Gastroesophageal sphincter (tissue), 4 donors: ENCODE results near the gene RXFP2. TPM values are rescaled to one million over a fixed set of nuclear protein-coding genes. Genes with fewer than 3 reads are reported as not detected.

Experiments
- ATAC-seq: fragments of 150-250 bp; one replicate; pipeline ENCODE4 v1.9.1; 2016; ENCODE audit warnings: mild to moderate bottlenecking, moderate library complexity
- H3K27ac ChIP-seq, 4 donors: fragments of 200-600 bp; sonication (generic) in 3 of 4; 1 replicate in 3 of 4; 2 replicates in 1 of 4; pipeline ENCODE4 v1.5.1; 2016 to 2019
- H3K27me3 ChIP-seq: fragments of 200-600 bp; sonication (generic); one replicate; pipeline ENCODE4 v1.5.1; 2019
- H3K36me3 ChIP-seq, 2 donors: fragments of 200-600 bp; sonication (generic); one replicate each; pipeline ENCODE4 v1.5.1; 2019; ENCODE audit warnings: control low read depth in 1 of 2
- H3K4me1 ChIP-seq, 3 donors: fragments of 200-600 bp; sonication (generic); 1 replicate in 2 of 3; 2 replicates in 1 of 3; pipeline ENCODE4 v1.5.1; 2016 to 2019; ENCODE audit warnings: control low read depth in 2 of 3
- H3K4me3 ChIP-seq, 2 donors: fragments of 200-600 bp; sonication (generic); one replicate each; pipeline ENCODE4 v1.5.1; 2019; ENCODE audit warnings: mild to moderate bottlenecking in 1 of 2, moderate library complexity in 1 of 2
- H3K9me3 ChIP-seq, 3 donors: fragments of 200-600 bp; sonication (generic); one replicate each; pipeline ENCODE4 v1.5.1; 2017 to 2019; ENCODE audit warnings: control low read depth in 2 of 3
- EP300 ChIP-seq: sonication (generic); formaldehyde crosslinking; IDR thresholded peaks from one replicate; pipeline ENCODE4 v1.6.1; 2017; ENCODE audit warnings: antibody characterized with exemption, mild to moderate bottlenecking
- POLR2A ChIP-seq, 2 donors: fragments of 450-650 bp; IDR thresholded peaks; one replicate each; pipeline ENCODE4 v1.6.1; 2017; ENCODE audit warnings: antibody characterized with exemption in 2 of 2, mild to moderate bottlenecking in 2 of 2, moderate library complexity in 1 of 2
- POLR2AphosphoS5 ChIP-seq: sonication (generic); formaldehyde crosslinking; IDR thresholded peaks from one replicate; pipeline ENCODE4 v1.6.1; 2017; ENCODE audit warnings: antibody characterized with exemption
- WGBS, 2 donors: methylation state at CpG; one replicate each; pipeline ENCODE4 v1.1.5; 2018; ENCODE audit warnings: low coverage in 1 of 2; 5-methylcytosine and 5-hydroxymethylcytosine counted together
- total RNA-seq, 4 donors: library from RNA; depleted of rRNA; stranded (reverse); fragments of >200 nt; gene quantifications; one replicate each; pipeline ENCODE4 v1.1.0, GENCODE V29; 2016
- TF ChIP-seq, protein P1 (sequence below), 4 experiments: fragments of 200-600 bp in 2 of 4; fragments of 450-650 bp in 2 of 4; sonication (generic) in 1 of 4; IDR thresholded peaks; one replicate each; pipeline ENCODE4 v1.5.1; 2017 to 2019; ENCODE audit warnings: antibody characterized with exemption in 4 of 4, mild to moderate bottlenecking in 2 of 4, moderate library complexity in 2 of 4

RXFP2 gene
- total RNA-seq, 4 donors from 2014 or later: not detected

DNA sequence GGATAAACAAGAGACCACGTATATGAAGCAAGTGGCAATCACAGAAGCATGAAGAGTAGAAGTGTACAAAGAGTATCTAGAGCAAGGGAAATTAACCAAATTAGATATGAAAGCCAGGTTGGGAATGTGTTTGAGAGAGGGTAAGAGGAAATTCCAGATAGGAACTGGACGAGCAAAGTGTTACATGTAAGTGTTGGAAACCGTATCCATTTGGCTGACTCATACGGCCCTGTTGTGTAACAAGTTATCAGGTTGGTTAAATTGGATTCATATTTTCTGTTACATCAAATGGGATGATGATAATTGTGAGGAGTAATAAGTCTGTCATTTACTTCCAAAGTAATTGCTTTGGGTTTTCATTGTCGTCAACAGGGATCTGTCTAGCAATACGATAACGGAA lies 46.7 kb downstream of the RXFP2 start:
- no peaks in the 10 kb centered on the region for H3K9me3 ChIP-seq
- no peak overlapping the region for H3K4me3 ChIP-seq
- no peaks in the 10 kb centered on the region for H3K36me3 ChIP-seq
- 64 to 68% methylated on average over 7 of the region's 7 CpGs for WGBS, 2 donors
- H3K27ac ChIP-seq: no peak overlapping the region
- TF ChIP-seq EP300: no peak
- TF ChIP-seq, protein P1, sequence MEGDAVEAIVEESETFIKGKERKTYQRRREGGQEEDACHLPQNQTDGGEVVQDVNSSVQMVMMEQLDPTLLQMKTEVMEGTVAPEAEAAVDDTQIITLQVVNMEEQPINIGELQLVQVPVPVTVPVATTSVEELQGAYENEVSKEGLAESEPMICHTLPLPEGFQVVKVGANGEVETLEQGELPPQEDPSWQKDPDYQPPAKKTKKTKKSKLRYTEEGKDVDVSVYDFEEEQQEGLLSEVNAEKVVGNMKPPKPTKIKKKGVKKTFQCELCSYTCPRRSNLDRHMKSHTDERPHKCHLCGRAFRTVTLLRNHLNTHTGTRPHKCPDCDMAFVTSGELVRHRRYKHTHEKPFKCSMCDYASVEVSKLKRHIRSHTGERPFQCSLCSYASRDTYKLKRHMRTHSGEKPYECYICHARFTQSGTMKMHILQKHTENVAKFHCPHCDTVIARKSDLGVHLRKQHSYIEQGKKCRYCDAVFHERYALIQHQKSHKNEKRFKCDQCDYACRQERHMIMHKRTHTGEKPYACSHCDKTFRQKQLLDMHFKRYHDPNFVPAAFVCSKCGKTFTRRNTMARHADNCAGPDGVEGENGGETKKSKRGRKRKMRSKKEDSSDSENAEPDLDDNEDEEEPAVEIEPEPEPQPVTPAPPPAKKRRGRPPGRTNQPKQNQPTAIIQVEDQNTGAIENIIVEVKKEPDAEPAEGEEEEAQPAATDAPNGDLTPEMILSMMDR (IDR thresholded peaks at IDR 0.05): no peak
- peak; percentile 68 for ATAC-seq
- H3K27me3 ChIP-seq: no peaks in the 10 kb centered on the region
- no peaks in the 10 kb centered on the region for H3K4me1 ChIP-seq

- Histone ChIP-seq H3K9me3 (no peaks in the 10 kb centered on the region), H3K4me3 (no peak overlapping the region), H3K27me3 (no peaks in the 10 kb centered on the region), H3K4me1 (no peaks in the 10 kb centered on the region), H3K27ac (no peak overlapping the region), H3K36me3 (no peaks in the 10 kb centered on the region)
- TF ChIP-seq POLR2A (IDR thresholded peaks at IDR 0.05) (no peak), EP300 (no peak), POLR2AphosphoS5 (no peak)
- TF ChIP-seq, protein P1 (IDR thresholded peaks at IDR 0.05): no peak
- WGBS, 2 donors: 35 to 50% methylated on average over 2 of the region's 2 CpGs
- ATAC-seq: no peak
Measured at GRCh38 chr13:31790992-31791391, 51.7 kb downstream of the RXFP2 start.

- Histone ChIP-seq H3K4me3 (no peak overlapping the region), H3K27ac (no peak overlapping the region), H3K27me3 (no peaks in the 10 kb centered on the region), H3K36me3 (no peaks in the 10 kb centered on the region), H3K9me3 (no peaks in the 10 kb centered on the region), H3K4me1 (no peaks in the 10 kb centered on the region)
- TF ChIP-seq EP300 (no peak), POLR2A (IDR thresholded peaks at IDR 0.05) (no peak), POLR2AphosphoS5 (no peak)
- TF ChIP-seq, protein P1 (IDR thresholded peaks at IDR 0.05): no peak
- no peak for ATAC-seq
Measured at GRCh38 chr13:31793246-31793645, 53.9 kb downstream of the RXFP2 start.

GRCh38 chr13:31794452-31794851 lies 55.1 kb downstream of the RXFP2 start:
- peak; percentile 60 for ATAC-seq
- Histone ChIP-seq H3K27me3 (no peaks in the 10 kb centered on the region), H3K4me1 (no peaks in the 10 kb centered on the region), H3K36me3 (no peaks in the 10 kb centered on the region), H3K9me3 (no peaks in the 10 kb centered on the region), H3K4me3 (no peak overlapping the region), H3K27ac (no peak overlapping the region)
- WGBS, 2 donors: 65 to 83% methylated on average over 2 to 3 of the region's 3 CpGs
- peak; percentile 40 for TF ChIP-seq POLR2AphosphoS5
- TF ChIP-seq, protein P1 (IDR thresholded peaks at IDR 0.05): no peak

DNA sequence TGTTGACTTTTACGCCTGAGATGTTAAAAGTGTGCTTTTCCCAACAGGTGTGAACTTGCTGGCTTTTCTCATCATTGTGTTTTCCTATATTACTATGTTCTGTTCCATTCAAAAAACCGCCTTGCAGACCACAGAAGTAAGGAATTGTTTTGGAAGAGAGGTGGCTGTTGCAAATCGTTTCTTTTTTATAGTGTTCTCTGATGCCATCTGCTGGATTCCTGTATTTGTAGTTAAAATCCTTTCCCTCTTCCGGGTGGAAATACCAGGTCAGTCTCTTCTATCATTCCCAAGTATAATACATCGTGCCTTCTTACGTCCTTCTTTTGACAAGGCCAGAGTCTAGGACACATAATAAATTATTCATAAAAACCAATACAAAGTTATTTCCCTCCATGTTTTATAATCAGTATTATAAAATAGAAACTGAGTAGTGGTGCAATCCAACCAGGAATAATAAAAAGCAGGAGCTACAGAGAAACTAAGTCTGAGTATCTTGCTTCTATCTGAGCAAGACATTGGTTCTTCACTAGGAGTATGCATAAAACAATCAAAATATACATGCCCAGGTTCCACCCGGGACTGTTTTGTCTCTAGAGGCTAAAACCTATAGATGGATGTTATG lies 57.9 kb downstream of the RXFP2 start:
- peak; percentile 50 for ATAC-seq

More for the DNA sequence above, 57.9 kb downstream of the RXFP2 start:
- TF ChIP-seq, protein P1 (IDR thresholded peaks at IDR 0.05): peak in 3 of 4 experiments; percentile 17 to 40 (median 30)
- TF ChIP-seq EP300: no peak
- Histone ChIP-seq H3K4me3 (no peak overlapping the region), H3K27ac (no peak overlapping the region), H3K36me3 (no peaks in the 10 kb centered on the region), H3K4me1 (no peaks in the 10 kb centered on the region), H3K9me3 (no peaks in the 10 kb centered on the region), H3K27me3 (no peaks in the 10 kb centered on the region)
- WGBS, 2 donors: 22 to 23% methylated on average over 7 of the region's 7 CpGs
